Effector memory CD8-positive, alpha-beta T cell (primary cell): Measurements from ENCODE around the gene CFAP58.

Experiments
- ATAC-seq: fragments of 150-1000 bp; cut with Tn5 transposase; replicated peaks from 2 replicates; pipeline ENCODE4 v1.10.0; 2021; ENCODE audit warnings: mild to moderate bottlenecking, moderate library complexity
- DNase-seq, 3 experiments: peaks; one replicate each; pipeline ENCODE4 v3.0.0; 2021
- H3K27ac Mint-ChIP-seq, 2 donors: one replicate each; pipeline ENCODE4 v1.8.0; 2022; ENCODE audit warnings: mild to moderate bottlenecking in 2 of 2, mixed read lengths in 2 of 2, moderate library complexity in 2 of 2
- H3K27me3 Mint-ChIP-seq, 2 donors: one replicate each; pipeline ENCODE4 v1.8.0; 2022; ENCODE audit warnings: mixed read lengths in 2 of 2
- H3K36me3 Mint-ChIP-seq: one replicate; pipeline ENCODE4 v1.8.0; 2022; ENCODE audit warnings: mild to moderate bottlenecking, moderate library complexity, mixed read lengths; ENCODE audit not compliant: insufficient read depth
- H3K4me1 Mint-ChIP-seq, 2 donors: one replicate each; pipeline ENCODE4 v1.8.0; 2022; ENCODE audit warnings: low read depth in 2 of 2, mixed read lengths in 2 of 2
- H3K4me3 Mint-ChIP-seq, 2 donors: one replicate each; pipeline ENCODE4 v1.8.0; 2022; ENCODE audit warnings: mild to moderate bottlenecking in 2 of 2, mixed read lengths in 2 of 2, moderate library complexity in 2 of 2
- H3K9me3 Mint-ChIP-seq, 2 donors: one replicate each; pipeline ENCODE4 v1.8.0; 2022; ENCODE audit warnings: mixed read lengths in 2 of 2

Gene CFAP58

DNA sequence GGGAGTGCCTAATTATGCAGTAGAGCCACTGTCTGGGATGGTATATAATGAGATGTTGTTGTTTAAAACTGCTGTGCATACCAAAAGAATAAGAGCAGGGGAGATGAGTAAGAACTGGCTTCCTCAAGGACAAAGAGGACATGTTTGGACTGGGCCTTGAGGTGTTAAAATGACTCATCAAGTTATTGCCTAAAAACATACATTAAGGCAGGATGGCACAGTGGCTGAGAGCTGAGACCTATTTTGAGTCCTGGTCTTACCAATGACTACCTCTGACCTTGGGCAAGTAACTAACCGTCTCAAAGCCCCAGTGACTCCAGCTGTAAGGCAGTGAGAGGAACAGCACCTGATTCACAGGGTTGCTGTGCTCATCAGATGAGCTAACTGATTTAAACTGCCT, 71.1 kb downstream of the CFAP58 start:
- Mint-ChIP-seq H3K36me3 (no peaks in the 10 kb centered on the region), H3K4me1 (no peaks in the 10 kb centered on the region), H3K4me3 (no peak overlapping the region), H3K27me3 (peaks cover 0 to 9% of the 10 kb centered on the region in 2 donors), H3K9me3 (no peaks in the 10 kb centered on the region), H3K27ac (no peak overlapping the region)
- ATAC-seq (no peak), DNase-seq (no peak)

DNA sequence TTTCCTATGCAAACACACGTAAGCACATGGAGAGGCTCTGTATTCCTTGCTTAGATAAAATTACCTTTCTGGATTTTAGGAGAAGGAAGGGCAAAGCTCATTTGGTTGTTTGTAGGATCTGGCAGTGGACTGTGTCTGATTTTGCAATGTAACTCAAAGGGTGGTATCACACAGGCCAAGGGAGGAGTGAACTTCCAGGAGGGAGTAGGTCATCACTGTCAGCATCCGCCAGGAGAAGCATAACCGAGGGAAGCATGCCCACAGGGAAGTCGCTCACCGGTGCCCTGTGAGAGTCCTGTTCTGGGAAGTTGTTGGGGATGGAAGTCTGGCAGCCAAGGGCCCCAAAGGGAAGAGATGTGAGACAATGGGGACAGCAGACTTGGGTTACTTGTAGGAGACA, 74.4 kb downstream of the CFAP58 start:
- no peak overlapping the region for H3K27ac Mint-ChIP-seq
- ATAC-seq (no peak), DNase-seq (no peak)
- H3K4me3 Mint-ChIP-seq = no peak overlapping the region
- H3K9me3 Mint-ChIP-seq = no peaks in the 10 kb centered on the region
- H3K4me1 Mint-ChIP-seq = no peaks in the 10 kb centered on the region
- peaks cover 0 to 2% of the 10 kb centered on the region in 2 donors for H3K27me3 Mint-ChIP-seq
- H3K36me3 Mint-ChIP-seq = no peaks in the 10 kb centered on the region

DNA sequence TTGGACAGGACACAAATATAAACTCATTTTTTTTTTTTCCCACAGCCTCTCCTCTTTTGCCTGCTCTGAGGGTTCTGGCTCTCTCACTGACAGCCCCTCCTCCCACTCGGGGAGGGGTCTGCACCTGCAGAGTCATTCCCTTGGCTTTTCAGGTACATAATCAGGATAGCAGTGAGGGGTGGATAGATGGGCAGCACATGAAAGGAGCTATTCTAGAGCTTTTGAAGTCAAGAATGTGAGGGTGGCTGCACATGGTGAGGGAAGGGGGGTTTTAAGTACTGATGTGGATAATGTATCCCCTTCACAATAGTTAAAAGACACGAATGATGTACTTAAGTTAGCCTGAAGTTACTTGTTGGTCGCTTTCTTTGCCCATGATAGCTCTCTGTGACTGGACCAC, 76.2 kb downstream of the CFAP58 start:
- H3K4me3 Mint-ChIP-seq = no peak overlapping the region
- H3K9me3 Mint-ChIP-seq = no peaks in the 10 kb centered on the region
- peaks cover 0 to 17% of the 10 kb centered on the region in 2 donors for H3K27me3 Mint-ChIP-seq
- no peaks in the 10 kb centered on the region for H3K4me1 Mint-ChIP-seq
- no peak overlapping the region for H3K27ac Mint-ChIP-seq
- ATAC-seq (no peak), DNase-seq (no peak)
- H3K36me3 Mint-ChIP-seq = no peaks in the 10 kb centered on the region

DNA sequence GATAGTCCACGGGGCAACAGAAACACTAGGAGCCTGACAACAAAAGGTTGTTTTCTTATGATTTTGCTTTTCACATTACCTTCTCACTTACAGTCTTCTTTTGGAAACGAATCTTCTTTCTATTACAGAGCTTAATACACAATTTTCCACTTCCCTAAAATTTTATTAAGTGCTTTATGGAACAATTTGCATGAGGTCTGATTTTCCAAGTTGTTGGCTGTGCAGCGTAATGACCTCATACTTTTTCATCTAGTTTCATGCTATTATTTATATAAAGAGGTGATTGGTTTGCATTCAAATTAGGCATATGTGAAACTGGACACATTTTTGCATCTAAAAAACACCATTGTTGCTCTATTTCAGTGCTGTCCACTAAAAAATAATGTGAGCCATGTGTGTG, 76.7 kb downstream of the CFAP58 start:
- no peak overlapping the region for H3K27ac Mint-ChIP-seq
- H3K4me1 Mint-ChIP-seq = no peaks in the 10 kb centered on the region
- no peak for DNase-seq
- no peaks in the 10 kb centered on the region for H3K36me3 Mint-ChIP-seq
- H3K27me3 Mint-ChIP-seq = peaks cover 0 to 22% of the 10 kb centered on the region in 2 donors
- no peak overlapping the region for H3K4me3 Mint-ChIP-seq
- no peak for ATAC-seq
- H3K9me3 Mint-ChIP-seq = no peaks in the 10 kb centered on the region

DNA sequence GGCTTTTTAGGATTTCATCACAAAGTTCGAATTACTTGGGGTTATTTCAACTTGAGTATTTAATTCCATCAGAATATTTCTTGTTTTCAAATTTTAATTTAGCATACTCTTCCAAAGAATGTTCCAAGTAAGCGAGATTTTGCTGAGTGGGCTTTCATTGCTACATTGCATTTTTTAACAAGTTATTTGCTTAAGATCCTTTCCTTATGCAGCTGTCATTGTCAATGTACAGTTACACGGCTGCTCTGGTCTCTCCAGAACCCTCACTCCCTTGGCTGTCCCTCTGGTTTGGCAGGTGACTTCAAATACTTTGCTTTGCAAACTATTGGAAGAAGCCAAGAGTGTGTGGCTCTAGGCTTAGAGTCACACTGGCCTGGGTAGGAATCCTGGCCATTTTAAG, 80.0 kb downstream of the CFAP58 start:
- Mint-ChIP-seq H3K27ac (no peak overlapping the region), H3K4me1 (no peaks in the 10 kb centered on the region), H3K9me3 (no peaks in the 10 kb centered on the region), H3K27me3 (peaks cover 7 to 34% of the 10 kb centered on the region in 2 donors), H3K36me3 (no peaks in the 10 kb centered on the region), H3K4me3 (no peak overlapping the region)
- ATAC-seq (no peak), DNase-seq (no peak)

DNA sequence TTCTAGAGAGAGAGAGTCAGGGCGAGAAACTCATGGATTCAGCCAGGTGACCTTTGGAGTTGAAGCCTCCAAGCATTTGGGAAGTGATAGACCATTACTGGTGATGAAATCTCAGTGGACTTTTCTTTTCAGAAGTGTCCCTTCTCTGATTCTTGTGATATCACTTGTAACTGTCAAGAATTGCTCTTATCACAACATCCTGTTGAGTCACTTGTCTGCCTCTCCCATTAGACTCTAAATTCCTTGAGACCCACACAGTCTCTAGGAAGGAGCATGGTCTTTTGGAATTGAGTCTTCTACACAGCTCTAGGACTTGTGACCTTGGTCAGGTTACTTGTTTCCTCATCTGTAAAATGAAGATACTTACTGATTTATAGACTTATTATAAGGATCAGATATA, 81.0 kb downstream of the CFAP58 start:
- ATAC-seq (no peak), DNase-seq (no peak)

DNA sequence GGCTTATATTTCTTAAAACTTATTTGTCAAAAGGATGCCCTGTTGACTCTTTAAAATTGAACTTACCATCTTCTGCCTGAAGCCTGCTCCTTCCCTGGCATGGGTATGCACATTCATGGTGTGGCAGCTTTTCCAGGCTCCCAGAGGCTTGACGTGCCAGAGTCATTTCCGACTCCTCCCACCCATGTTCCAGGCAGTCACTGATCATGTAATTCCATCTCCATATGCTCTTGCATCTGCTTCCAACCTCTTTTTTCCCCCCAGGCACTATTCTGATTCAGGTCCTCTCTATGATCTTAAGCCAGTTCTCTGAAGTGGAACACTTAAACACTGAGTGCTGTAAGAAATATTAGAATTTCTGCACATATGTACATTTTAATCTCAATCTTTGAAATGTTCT, 82.2 kb downstream of the CFAP58 start:
- no peaks in the 10 kb centered on the region for H3K4me1 Mint-ChIP-seq
- DNase-seq = no peak

More for the DNA sequence above, 81.0 kb downstream of the CFAP58 start:
- Mint-ChIP-seq H3K36me3 (no peaks in the 10 kb centered on the region), H3K27ac (no peak overlapping the region), H3K9me3 (no peaks in the 10 kb centered on the region), H3K4me1 (no peaks in the 10 kb centered on the region), H3K4me3 (no peak overlapping the region), H3K27me3 (peaks cover 7 to 34% of the 10 kb centered on the region in 2 donors)

DNA sequence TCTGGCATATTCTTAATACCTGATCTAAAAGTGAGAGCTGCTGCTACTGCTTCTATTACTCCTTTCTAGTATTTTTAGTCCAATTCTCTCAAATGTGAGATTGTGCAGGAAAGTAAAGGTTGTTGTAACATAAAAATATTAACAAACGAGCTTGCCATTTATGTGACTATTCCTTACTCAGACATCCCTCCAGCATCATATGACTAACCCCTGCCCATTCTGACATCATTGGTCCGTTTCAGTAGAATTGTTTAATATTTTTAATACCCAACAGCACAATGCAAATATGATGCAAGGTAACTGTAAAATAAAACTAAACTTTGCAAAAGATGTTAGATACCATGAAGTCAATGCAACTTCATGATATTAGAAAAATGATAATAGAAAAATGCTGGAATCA, 83.6 kb downstream of the CFAP58 start:
- Mint-ChIP-seq H3K9me3 (no peaks in the 10 kb centered on the region), H3K4me3 (no peak overlapping the region), H3K4me1 (no peaks in the 10 kb centered on the region), H3K27me3 (peaks cover 10 to 49% of the 10 kb centered on the region in 2 donors), H3K27ac (no peak overlapping the region), H3K36me3 (no peaks in the 10 kb centered on the region)
- ATAC-seq (no peak), DNase-seq (no peak)

More for the DNA sequence above, 82.2 kb downstream of the CFAP58 start:
- peaks cover 10 to 46% of the 10 kb centered on the region in 2 donors for H3K27me3 Mint-ChIP-seq
- H3K9me3 Mint-ChIP-seq = no peaks in the 10 kb centered on the region
- H3K27ac Mint-ChIP-seq = no peak overlapping the region
- no peak overlapping the region for H3K4me3 Mint-ChIP-seq
- no peak for ATAC-seq
- H3K36me3 Mint-ChIP-seq = no peaks in the 10 kb centered on the region

DNA sequence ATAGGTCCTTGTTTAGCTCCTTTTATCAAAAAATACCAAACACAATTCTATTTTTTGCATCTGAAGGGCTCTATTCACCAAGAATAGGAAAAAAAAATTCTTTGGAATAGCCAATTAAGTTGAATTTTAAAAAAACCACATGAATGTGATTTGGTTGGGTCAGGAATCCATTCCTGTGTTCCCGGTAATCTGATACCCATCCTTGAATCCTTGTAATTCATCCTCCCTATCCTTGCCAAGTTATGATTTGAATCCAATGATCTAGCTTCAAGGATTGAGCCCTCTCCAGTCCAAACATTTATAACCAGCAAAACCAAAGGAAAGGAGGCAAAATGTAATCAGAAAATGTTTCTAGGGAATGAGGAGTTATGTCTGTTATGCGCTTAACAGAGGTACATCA, 86.6 kb downstream of the CFAP58 start:
- H3K36me3 Mint-ChIP-seq = no peaks in the 10 kb centered on the region
- ATAC-seq = no peak
- peaks cover 10 to 28% of the 10 kb centered on the region in 2 donors for H3K27me3 Mint-ChIP-seq
- no peaks in the 10 kb centered on the region for H3K4me1 Mint-ChIP-seq
- DNase-seq = no peak
- no peaks in the 10 kb centered on the region for H3K9me3 Mint-ChIP-seq
- H3K4me3 Mint-ChIP-seq = no peak overlapping the region
- H3K27ac Mint-ChIP-seq = no peak overlapping the region

DNA sequence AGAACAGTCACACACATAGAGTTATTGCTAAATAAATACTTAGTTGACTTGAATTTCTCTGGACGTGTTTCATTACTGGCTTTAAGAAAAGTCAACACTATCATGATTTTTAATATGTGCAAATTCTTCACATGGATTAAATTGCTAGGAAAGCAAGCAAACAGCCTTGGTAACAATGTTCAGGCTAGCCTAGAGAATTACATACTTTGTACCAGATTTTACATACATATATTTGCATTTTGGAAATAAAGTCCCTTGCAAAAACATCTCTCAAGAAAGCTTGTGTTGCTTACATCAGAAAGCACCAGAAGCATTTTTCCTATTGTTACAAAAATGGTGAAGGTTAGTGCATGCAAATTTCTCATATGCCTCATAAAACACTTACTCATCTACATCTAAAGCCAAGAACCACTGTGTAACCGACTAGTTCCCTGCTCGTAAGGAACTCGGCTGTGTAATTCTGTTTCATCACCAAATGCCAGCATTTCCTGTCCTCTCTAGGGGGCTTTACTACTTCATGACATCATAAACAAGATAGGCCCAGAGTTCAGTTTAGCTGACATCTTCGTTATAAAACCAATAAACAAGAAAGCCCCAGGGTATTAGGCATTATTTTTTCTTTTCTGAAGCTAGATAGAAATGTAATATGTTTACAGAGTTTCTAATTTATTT, 87.8 kb downstream of the CFAP58 start:
- H3K36me3 Mint-ChIP-seq = no peaks in the 10 kb centered on the region
- H3K9me3 Mint-ChIP-seq = no peaks in the 10 kb centered on the region
- H3K4me1 Mint-ChIP-seq = no peaks in the 10 kb centered on the region
- peaks cover 10 to 17% of the 10 kb centered on the region in 2 donors for H3K27me3 Mint-ChIP-seq
- H3K27ac Mint-ChIP-seq = no peak overlapping the region
- ATAC-seq (no peak), DNase-seq (no peak)
- no peak overlapping the region for H3K4me3 Mint-ChIP-seq

DNA sequence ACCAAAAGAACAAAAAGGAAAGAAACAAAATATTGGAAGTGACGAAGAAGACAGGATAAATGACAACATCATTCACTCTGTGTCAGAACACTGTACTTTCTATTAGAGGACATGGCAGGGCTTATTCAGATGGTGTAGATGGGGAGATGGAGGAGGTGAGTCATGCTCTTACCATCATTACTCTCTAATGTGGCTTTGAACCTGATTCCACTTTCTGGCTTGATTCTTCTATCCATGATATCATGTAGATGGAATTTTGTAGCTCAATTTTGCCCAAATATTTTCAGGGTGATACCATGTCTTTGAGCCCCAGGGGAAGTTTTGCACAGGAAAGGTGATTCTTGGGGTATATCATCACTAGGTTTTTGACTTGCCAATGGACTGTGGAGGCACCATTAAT, 91.7 kb downstream of the CFAP58 start:
- H3K4me3 Mint-ChIP-seq = no peak overlapping the region
- H3K36me3 Mint-ChIP-seq = no peaks in the 10 kb centered on the region
- peaks cover 26 to 36% of the 10 kb centered on the region in 2 donors for H3K27me3 Mint-ChIP-seq
- H3K4me1 Mint-ChIP-seq = no peaks in the 10 kb centered on the region
- ATAC-seq (no peak), DNase-seq (no peak)
- H3K27ac Mint-ChIP-seq = no peak overlapping the region
- no peaks in the 10 kb centered on the region for H3K9me3 Mint-ChIP-seq

DNA sequence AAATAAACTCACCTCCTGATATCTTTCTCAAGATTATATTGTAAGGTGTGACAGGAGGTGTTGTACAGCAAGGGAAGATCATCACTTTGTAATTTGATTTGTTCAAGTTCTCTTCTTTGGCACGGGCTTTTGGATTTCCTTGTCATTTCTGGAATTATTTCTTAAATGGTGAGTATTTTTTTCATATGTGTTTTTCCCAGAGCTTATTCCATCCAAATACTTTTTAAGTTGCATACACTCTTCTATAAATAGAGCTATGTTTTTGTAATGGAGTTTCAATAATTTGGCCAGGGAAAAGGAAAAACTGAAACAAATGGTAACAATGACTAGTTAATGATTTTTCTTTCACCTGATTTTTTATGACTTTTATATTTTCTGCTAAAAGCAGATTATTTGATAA, 92.5 kb downstream of the CFAP58 start:
- Mint-ChIP-seq H3K4me1 (no peaks in the 10 kb centered on the region), H3K36me3 (no peaks in the 10 kb centered on the region), H3K27ac (no peak overlapping the region), H3K27me3 (peaks cover 28 to 31% of the 10 kb centered on the region in 2 donors), H3K4me3 (no peak overlapping the region), H3K9me3 (no peaks in the 10 kb centered on the region)
- ATAC-seq (no peak), DNase-seq (no peak)

DNA sequence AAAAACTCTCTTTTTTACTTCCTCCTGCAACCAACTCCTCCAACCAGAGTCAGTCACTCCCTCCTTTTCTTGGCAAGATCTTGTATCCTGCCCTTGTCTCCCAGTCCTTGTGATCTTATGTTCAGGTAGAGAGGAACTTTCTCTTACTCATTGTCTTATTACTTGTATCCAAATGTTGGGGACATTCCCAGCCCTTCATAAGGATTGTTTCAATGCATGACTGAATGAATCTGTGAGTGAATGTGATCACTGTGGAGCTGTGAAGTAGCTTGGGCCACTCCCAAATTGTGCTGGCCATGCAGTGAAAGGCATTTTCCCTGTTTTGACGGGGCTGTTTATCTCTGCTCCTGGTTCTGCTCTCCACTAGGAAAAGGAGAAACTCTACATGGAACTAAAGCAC, 93.7 kb downstream of the CFAP58 start:
- DNase-seq (no peak), ATAC-seq (no peak)
- Mint-ChIP-seq H3K27me3 (peaks cover 28 to 34% of the 10 kb centered on the region in 2 donors), H3K9me3 (no peaks in the 10 kb centered on the region), H3K27ac (no peak overlapping the region), H3K4me3 (no peak overlapping the region), H3K4me1 (no peaks in the 10 kb centered on the region), H3K36me3 (no peaks in the 10 kb centered on the region)

DNA sequence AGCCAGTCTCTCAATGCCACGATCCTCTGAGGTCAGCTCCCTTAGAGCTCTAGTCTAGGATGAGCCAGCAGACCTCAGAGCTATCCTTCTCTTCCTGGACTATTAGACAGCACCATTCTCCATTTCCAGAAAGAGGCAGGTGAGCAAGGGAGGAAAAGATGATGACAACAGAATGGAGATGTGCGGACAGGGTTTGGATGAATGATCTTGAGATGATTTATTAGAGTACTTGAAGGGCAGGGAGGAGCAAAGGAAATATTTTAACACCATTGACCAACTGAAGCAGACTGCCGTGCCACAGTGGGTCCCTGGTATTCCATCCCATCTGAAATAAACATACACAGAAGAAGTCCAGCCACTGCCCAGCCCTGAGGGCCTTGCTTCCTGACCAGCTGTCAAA, 94.3 kb downstream of the CFAP58 start:
- Mint-ChIP-seq H3K27ac (no peak overlapping the region), H3K9me3 (no peaks in the 10 kb centered on the region), H3K4me1 (no peaks in the 10 kb centered on the region), H3K36me3 (no peaks in the 10 kb centered on the region), H3K4me3 (no peak overlapping the region), H3K27me3 (peaks cover 28 to 34% of the 10 kb centered on the region in 2 donors)
- no peak for DNase-seq
- no peak for ATAC-seq

DNA sequence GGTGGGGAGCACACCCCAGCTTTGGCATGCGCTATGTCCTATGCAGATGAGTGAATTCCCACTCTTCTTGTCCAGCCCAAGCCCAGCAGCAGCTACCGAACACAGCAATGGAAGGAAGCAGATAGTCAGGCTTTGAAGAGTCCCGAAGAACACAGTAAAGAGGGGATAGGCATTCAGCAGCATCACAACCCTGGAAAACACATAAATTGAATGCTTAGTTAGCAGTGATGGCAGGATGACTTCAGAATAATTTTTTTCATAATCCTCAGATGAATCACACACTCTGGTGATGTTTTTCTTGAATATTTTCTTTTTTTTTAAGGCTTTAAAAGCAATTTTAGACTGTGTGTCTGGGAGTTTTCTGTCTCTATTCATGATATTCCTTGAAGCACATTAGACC, 95.8 kb downstream of the CFAP58 start:
- Mint-ChIP-seq H3K4me3 (no peak overlapping the region), H3K9me3 (no peaks in the 10 kb centered on the region), H3K36me3 (no peaks in the 10 kb centered on the region), H3K27ac (no peak overlapping the region), H3K4me1 (no peaks in the 10 kb centered on the region), H3K27me3 (peaks cover 34 to 37% of the 10 kb centered on the region in 2 donors)
- no peak for DNase-seq
- no peak for ATAC-seq
